ENCODE data around the gene MAD1L1.

DNA sequence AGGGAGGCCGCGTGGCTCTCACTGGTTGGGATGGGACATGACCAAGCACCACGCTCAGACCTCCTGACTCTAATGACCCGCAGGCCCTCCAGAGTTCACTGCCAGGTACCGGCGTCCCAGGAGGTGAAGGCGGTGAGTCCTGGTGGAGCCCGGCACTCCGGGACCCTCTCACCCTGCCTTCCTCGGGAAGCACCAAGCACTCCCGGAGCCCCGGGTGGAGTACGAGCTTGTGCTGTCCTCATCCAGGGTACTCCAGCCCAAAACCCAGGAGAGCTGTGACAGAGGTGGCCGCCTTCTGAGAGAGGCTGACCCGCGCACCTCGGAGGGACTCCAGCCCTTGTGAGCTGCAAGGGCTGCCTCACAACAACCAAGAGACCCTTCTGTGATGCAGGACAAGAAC is 9.4 kb downstream of the MAD1L1 start:
- TF ChIP-seq CTCF (IDR thresholded peaks at IDR 0.05; ENCODE audit: borderline replicate concordance, extremely low read depth, low read length, poor library complexity, severe bottlenecking), result no peak
- no peak for TF ChIP-seq EZH2 (IDR thresholded peaks at IDR 0.05; ENCODE audit: borderline replicate concordance, low read depth, low read length, severe bottlenecking)

Measured in DND-41 (cell line).